Measurements from ENCODE around the gene NEDD4. TPM values are rescaled to one million over a fixed set of nuclear protein-coding genes. Genes with fewer than 3 reads are reported as not detected.
A peak's percentile ranks its signal among the peaks of the same experiment; 100 is the strongest.

NEDD4 gene
- total and polyA plus RNA-seq, 2 of the 4 experiments (the other 2 are of a cell fraction): 27.4 to 80.7 TPM

GRCh38 chr15:55899537-55899936, 93.9 kb downstream of the NEDD4 start:
- BruUV-seq (replicated peaks): no TSS peak
- Histone ChIP-seq H3K4me2 (ENCODE audit: low read depth, low read length) (no peak overlapping the region), H4K20me1 (ENCODE audit: insufficient read depth, low read length) (0 out of 2 replicates have a peak, but pooled peaks cover 3% of the 10 kb centered on the region), H2AFZ (replicated peaks; ENCODE audit: low read length, poor library complexity) (no peak overlapping the region), H3K14ac (replicated peaks; ENCODE audit: low read depth, low read length) (no peak overlapping the region), H2BK20ac (ENCODE audit: low read depth, low read length) (peak overlapping the region; percentile 51), H4K5ac (ENCODE audit: low read depth, low read length) (peak overlapping the region; percentile 48; the same call in 1 of the 2 replicates), H3K27ac (ENCODE audit: insufficient read depth, low read length) (no peak overlapping the region), H2BK15ac (ENCODE audit: low read depth, low read length) (peak overlapping the region; percentile 74; the same call in 1 of the 3 replicates), H2BK5ac (ENCODE audit: low read depth, low read length, poor library complexity, severe bottlenecking) (peak overlapping the region; percentile 14), H3K9ac (ENCODE audit: low read depth, low read length) (no peak overlapping the region), H3K27me3 (ENCODE audit: control insufficient read depth, insufficient read depth, low read length) (no peaks in the 10 kb centered on the region), H3K36me3 (ENCODE audit: control insufficient read depth, insufficient read depth, low read length) (no peaks in the 10 kb centered on the region), H3K4me3 (ENCODE audit: insufficient read depth, low read depth, low read length) (no peak overlapping the region), H3K79me1 (ENCODE audit: low read depth in 1 of 2, low read length in 2 of 2) (peaks cover 28 to 51% of the 10 kb centered on the region in 2 experiments), H3K4me1 (ENCODE audit: control insufficient read depth, insufficient read depth, low read length) (peaks cover 12% of the 10 kb centered on the region), H4K91ac (ENCODE audit: insufficient read depth, low read depth, low read length) (peak overlapping the region; percentile 45; the same call in 1 of the 2 replicates), H4K8ac (ENCODE audit: low read depth in 2 of 2, low read length in 2 of 2) (peak overlapping the region in 1 of 2 experiments; percentile 59; a peak in 1 of 4 replicates), H3K9me3 (ENCODE audit: control insufficient read depth, insufficient read depth, low read length) (no peaks in the 10 kb centered on the region), H3K23ac (ENCODE audit: low read depth, low read length) (peak overlapping the region; percentile 80; the same call in 1 of the 2 replicates), H3K4ac (ENCODE audit: low read depth, low read length) (peak overlapping the region; percentile 54; the same call in 1 of the 2 replicates), H3K56ac (ENCODE audit: extremely low read depth, insufficient read depth, low read length) (no peak overlapping the region), H3K18ac (ENCODE audit: low read depth, low read length) (peak overlapping the region; percentile 60; the same call in 1 of the 2 replicates), H2AK5ac (ENCODE audit: low read depth, low read length) (peak overlapping the region; percentile 67; the same call in 1 of the 2 replicates), H2AK9ac (replicated peaks; ENCODE audit: low read depth, low read length, poor library complexity) (no peak overlapping the region), H3K9me1 (ENCODE audit: insufficient read depth, low read length) (peaks cover 6% of the 10 kb centered on the region), H2BK120ac (ENCODE audit: low read depth, low read length) (0 out of 2 replicates have a peak overlapping the region, but pooled peaks have one; percentile 28)
- no peak for ATAC-seq (ENCODE audit: low read depth)
- intact Hi-C loops (cut with micrococcal nuclease) (no loop called here), dilution Hi-C loops (cut with HindIII; ENCODE audit: low sequenced_read_pairs, unreplicated experiment) (no loop called here), in situ Hi-C loops (cut with MboI; ENCODE audit: low sequenced_read_pairs) (no loop called here)
- ChIA-PET POLR2A (ENCODE audit: unreplicated experiment) (interaction anchor here (0.6 kb wide), 1 partner anchor 115 kb away, joined by 3 read pairs; no protein-coding TSS in a partner anchor), CTCF (interaction anchor here (0.7 to 1.5 kb wide), 2 partner anchors 17 to 239 kb away, joined by 6 read pairs; no protein-coding TSS in a partner anchor)
- WGBS, 2 experiments (ENCODE audit: extremely low coverage in 2 of 2, insufficient read length in 1 of 2): no CpG with 5 or more reads among the region's 1 CpG
- TF ChIP-seq CTCF (conservative IDR thresholded peaks at IDR 0.05; ENCODE audit: low read depth, low read length) (no peak), MAFK (IDR thresholded peaks at IDR 0.05; ENCODE audit: low read depth, low read length) (no peak), CHD1 (IDR thresholded peaks at IDR 0.05; ENCODE audit: low read depth, low read length) (no peak), USF2 (IDR thresholded peaks at IDR 0.05; ENCODE audit: low read depth, low read length) (no peak)
- DNase-seq: no peak

All from IMR-90 (cell line).